ENCODE data around the gene GGT7.

- TF ChIP-seq CTCF (IDR thresholded peaks at IDR 0.05) (peak; percentile 34 to 57 (median 44)), EP300 (IDR thresholded peaks at IDR 0.05; ENCODE audit: low read depth) (no peak), POLR2A (IDR thresholded peaks at IDR 0.05) (no peak), POLR2AphosphoS5 (IDR thresholded peaks at IDR 0.05) (no peak)
Observed at GRCh38 chr20:34834459-34834893, 38.2 kb downstream of the GGT7 start.
